ENCODE data around the gene MON1B.

GRCh38 chr16:77227745-77228144, 36.8 kb downstream of the MON1B start:
- TF ChIP-seq MAX (IDR thresholded peaks at IDR 0.05) (no peak), RAD21 (IDR thresholded peaks at IDR 0.05; ENCODE audit: low read depth) (no peak), CEBPB (IDR thresholded peaks at IDR 0.05) (no peak), ZBTB7A (IDR thresholded peaks at IDR 0.05; ENCODE audit: low read depth) (no peak), EGR1 (IDR thresholded peaks at IDR 0.05) (no peak)
- TF ChIP-seq, protein P1, sequence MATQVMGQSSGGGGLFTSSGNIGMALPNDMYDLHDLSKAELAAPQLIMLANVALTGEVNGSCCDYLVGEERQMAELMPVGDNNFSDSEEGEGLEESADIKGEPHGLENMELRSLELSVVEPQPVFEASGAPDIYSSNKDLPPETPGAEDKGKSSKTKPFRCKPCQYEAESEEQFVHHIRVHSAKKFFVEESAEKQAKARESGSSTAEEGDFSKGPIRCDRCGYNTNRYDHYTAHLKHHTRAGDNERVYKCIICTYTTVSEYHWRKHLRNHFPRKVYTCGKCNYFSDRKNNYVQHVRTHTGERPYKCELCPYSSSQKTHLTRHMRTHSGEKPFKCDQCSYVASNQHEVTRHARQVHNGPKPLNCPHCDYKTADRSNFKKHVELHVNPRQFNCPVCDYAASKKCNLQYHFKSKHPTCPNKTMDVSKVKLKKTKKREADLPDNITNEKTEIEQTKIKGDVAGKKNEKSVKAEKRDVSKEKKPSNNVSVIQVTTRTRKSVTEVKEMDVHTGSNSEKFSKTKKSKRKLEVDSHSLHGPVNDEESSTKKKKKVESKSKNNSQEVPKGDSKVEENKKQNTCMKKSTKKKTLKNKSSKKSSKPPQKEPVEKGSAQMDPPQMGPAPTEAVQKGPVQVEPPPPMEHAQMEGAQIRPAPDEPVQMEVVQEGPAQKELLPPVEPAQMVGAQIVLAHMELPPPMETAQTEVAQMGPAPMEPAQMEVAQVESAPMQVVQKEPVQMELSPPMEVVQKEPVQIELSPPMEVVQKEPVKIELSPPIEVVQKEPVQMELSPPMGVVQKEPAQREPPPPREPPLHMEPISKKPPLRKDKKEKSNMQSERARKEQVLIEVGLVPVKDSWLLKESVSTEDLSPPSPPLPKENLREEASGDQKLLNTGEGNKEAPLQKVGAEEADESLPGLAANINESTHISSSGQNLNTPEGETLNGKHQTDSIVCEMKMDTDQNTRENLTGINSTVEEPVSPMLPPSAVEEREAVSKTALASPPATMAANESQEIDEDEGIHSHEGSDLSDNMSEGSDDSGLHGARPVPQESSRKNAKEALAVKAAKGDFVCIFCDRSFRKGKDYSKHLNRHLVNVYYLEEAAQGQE (IDR thresholded peaks at IDR 0.05; ENCODE audit: low read depth): no peak
- TF ChIP-seq, protein P2, sequence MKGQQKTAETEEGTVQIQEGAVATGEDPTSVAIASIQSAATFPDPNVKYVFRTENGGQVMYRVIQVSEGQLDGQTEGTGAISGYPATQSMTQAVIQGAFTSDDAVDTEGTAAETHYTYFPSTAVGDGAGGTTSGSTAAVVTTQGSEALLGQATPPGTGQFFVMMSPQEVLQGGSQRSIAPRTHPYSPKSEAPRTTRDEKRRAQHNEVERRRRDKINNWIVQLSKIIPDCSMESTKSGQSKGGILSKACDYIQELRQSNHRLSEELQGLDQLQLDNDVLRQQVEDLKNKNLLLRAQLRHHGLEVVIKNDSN (IDR thresholded peaks at IDR 0.05): no peak

Measured in Ishikawa (cell line).